ENCODE data around the gene RASA4B.
"Not testable (repeated sequence)": the region's sequence is repeated elsewhere in the genome, so short reads cannot be mapped to it uniquely, and the experiment has no call there.

Gene RASA4B

DNA sequence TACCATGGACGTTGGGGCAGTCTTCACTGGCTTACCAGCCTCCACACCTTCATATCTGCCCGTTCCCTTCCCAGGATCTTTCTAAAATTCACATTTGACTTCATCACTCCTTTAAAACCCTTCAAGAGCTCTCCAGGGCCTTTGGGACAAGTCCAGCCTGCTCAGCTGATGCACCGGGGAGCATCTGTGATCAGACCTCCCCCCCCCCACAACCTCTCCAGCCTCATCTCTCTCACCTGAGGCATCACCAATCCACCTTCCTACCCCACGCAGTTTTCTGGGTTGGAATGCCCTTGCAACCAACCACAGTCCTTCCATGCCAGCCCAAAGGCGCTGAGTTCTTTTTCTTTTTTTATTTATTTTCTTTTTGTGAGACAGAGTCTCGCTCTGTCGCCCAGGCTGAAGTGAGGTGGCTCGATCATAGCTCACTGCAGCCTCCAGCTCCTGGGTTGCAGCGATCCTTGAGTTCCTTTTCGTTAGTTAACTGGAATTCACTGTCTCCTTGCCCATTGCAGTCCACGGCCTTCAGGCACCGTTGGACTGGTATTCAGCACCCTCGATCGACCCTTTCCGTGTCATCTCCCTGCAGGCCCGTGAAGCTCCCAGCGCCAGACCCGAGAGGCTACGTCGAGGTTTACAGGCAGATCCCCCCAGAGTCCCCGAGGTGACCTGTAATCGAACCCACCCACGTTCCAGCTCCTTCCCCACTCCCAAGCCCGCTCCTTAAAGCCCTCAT is 53.6 kb downstream of the RASA4B start:
- no peak for DNase-seq (ENCODE audit: extremely low read depth, low read depth)
- TF ChIP-seq, protein P1, sequence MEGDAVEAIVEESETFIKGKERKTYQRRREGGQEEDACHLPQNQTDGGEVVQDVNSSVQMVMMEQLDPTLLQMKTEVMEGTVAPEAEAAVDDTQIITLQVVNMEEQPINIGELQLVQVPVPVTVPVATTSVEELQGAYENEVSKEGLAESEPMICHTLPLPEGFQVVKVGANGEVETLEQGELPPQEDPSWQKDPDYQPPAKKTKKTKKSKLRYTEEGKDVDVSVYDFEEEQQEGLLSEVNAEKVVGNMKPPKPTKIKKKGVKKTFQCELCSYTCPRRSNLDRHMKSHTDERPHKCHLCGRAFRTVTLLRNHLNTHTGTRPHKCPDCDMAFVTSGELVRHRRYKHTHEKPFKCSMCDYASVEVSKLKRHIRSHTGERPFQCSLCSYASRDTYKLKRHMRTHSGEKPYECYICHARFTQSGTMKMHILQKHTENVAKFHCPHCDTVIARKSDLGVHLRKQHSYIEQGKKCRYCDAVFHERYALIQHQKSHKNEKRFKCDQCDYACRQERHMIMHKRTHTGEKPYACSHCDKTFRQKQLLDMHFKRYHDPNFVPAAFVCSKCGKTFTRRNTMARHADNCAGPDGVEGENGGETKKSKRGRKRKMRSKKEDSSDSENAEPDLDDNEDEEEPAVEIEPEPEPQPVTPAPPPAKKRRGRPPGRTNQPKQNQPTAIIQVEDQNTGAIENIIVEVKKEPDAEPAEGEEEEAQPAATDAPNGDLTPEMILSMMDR (IDR thresholded peaks at IDR 0.05; ENCODE audit: low read depth, low read length) = no peak

DNA sequence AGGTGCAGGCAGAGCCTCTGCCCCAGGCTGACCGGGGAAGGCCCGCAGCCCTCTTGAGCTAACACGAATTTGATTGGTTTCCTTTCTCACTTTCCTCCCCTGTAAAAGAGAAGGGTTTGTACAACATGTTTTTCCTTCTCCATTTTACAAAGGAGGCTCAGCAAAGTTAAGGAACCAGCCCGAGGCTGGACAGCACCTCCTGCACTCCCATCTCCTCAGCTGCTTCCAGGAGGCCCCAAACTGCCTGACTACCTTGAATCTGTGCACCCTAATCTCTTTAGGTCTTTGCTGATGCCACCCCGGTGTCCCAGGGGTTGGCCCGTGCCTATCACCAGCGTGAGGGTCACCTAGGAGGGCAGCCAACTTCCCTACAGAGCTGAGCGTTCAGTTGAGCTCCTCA is 57.1 kb downstream of the RASA4B start:
- TF ChIP-seq, protein P1 (IDR thresholded peaks at IDR 0.05; ENCODE audit: low read depth, low read length) = no peak
- no peak for DNase-seq (ENCODE audit: extremely low read depth, low read depth)

DNA sequence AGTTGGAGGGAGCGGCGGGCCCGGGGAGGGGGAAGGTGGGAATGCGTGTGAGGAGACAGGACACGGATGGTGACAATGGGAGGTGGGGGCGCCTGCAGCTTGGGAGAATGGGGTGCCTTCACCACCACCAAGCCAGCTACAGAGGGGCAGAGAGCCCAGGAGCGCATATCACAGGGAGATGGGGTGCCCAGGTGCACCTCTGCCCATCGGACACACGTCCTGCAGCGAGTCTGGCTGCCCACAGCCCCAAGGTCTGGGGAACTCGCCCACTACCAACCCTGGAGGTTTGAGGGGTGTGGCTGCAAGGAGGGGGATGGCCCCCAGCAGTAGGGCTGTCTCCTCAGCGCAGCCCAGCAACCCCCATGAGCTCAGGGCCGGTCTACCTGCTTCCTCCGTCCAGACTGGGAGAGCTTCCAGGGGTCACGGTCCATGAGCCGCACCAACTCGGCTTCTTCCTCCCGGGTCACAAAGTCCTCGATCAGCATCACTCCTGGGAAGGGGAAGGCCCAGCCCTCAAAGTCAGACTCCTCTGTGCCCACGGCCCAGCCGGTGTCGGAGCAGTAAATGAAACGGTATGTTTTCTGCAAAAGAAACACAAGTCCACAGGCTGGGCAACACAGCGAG is 58.2 kb downstream of the RASA4B start:
- DNase-seq (ENCODE audit: extremely low read depth, low read depth) = no peak
- TF ChIP-seq, protein P1 (IDR thresholded peaks at IDR 0.05; ENCODE audit: low read depth, low read length) = no peak

DNA sequence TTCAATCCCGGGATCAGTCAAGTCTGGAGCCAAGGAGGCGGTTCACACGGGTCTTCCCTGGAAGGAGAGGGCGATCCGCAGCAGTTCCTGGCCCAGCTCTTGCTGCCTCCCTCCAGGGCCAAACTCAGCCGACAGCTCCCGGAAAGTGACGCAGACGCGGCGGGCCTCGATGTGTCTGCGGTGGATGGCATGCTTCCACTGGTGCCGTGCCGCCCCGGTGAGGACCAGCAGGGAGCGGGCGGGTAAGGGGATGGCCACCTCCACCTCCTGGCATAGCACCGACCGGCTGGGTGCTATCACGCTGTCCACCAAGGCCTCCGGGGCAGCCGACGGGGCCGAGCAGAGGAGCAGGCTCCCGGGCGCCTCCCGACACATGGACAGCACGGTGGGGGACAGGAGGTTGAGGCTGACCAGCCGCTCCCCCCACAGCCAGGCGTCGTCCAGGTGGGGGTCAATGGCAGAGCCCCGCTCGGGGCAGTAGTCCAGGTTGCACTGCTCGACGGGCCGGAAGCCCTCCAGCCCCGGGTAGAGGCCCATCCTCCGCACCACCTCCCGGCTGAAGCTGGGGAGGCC is 60.1 kb downstream of the RASA4B start:
- TF ChIP-seq, protein P1 (IDR thresholded peaks at IDR 0.05; ENCODE audit: low read depth, low read length) = no peak
- DNase-seq (ENCODE audit: extremely low read depth, low read depth) = no peak

DNA sequence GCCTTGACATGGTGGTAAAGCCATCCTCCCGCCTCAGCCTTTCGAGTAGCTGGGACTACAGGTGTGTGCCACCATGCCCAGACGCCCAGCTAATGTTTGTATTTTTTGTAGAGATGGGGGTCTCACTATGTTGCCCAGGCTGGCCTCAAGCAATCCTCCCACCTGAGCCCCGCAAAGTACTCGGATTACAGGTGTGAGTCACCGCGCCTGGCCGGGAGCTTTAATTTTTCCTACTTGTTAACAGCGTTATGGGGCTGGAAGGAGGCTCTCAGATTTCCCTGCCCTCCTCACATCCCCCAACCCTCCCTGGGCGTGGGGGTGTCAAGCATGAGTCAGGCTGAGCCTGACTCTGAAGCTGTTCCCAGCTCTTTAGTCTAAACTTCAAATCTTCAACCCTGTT is 61.2 kb downstream of the RASA4B start:
- TF ChIP-seq, protein P1 (IDR thresholded peaks at IDR 0.05; ENCODE audit: low read depth, low read length) = no peak
- no peak for DNase-seq (ENCODE audit: extremely low read depth, low read depth)

DNA sequence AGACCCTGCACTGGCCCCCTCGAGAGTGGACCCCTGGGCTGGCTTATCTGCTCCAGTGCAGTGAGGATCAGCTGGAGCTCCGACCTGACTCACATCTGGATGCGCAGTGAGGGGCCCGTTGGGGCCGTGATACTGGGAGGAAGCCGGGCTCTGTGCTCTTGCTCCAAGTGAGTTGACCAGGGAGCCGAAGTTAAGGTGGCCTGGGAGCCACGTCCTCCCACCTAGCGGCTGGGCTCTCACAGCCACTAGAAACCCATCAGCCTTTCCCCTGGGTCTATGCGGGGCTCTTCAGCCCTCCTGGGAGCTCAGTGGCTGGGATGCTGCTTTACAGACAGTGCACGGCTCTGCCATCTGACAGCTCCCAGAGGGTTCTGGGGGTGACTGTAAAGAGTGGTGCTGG is 62.0 kb downstream of the RASA4B start:
- no peak for DNase-seq (ENCODE audit: extremely low read depth, low read depth)
- TF ChIP-seq, protein P1 (IDR thresholded peaks at IDR 0.05; ENCODE audit: low read depth, low read length) = no peak

DNA sequence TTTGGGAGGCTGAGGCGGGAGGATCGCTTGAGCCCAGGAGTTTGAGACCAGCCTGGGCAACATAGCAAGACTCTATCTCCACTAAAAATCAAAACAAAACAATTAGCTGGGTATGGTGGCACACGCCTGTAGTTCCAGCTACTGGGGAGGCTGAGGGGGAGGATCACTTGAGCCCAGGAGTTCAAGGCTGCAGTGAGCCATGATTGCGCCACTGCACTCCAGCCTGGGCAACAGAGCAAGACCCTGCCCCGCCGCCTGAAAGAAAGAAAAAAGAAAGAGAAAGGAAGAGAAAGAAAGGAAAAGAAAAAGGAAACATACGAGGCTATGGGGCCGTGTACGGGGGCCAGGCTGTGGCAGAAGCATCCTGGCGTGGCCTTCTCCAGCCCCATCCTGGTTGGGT is 62.6 kb downstream of the RASA4B start:
- not testable (repeated sequence) for DNase-seq (ENCODE audit: extremely low read depth, low read depth)
